ENCODE measurements around the gene AOPEP.

DNA sequence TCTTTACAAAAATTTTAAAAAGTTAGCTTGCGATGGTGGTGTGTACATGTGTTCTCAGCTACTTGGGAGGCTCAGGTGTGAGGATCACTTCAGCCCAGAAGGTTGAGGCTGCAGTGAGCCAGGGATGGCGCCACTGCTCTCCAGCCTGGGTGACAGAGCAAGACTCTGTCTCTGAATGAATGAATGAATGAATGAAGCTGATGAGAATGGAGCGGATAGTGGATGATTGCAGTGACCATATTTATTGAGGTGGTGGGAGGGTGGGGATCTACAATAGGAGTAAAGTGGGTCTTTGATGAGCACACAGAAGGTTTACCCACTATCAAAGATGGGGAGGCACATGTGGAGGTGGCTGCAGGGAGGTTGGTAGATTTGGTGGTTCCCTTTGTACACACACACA lies 120.2 kb downstream of the AOPEP start:
- TF ChIP-seq, protein P1, sequence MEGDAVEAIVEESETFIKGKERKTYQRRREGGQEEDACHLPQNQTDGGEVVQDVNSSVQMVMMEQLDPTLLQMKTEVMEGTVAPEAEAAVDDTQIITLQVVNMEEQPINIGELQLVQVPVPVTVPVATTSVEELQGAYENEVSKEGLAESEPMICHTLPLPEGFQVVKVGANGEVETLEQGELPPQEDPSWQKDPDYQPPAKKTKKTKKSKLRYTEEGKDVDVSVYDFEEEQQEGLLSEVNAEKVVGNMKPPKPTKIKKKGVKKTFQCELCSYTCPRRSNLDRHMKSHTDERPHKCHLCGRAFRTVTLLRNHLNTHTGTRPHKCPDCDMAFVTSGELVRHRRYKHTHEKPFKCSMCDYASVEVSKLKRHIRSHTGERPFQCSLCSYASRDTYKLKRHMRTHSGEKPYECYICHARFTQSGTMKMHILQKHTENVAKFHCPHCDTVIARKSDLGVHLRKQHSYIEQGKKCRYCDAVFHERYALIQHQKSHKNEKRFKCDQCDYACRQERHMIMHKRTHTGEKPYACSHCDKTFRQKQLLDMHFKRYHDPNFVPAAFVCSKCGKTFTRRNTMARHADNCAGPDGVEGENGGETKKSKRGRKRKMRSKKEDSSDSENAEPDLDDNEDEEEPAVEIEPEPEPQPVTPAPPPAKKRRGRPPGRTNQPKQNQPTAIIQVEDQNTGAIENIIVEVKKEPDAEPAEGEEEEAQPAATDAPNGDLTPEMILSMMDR (conservative IDR thresholded peaks at IDR 0.05; ENCODE audit: low read length) = no peak
- no peak for TF ChIP-seq EZH2phosphoT487 (IDR thresholded peaks at IDR 0.05; ENCODE audit: borderline replicate concordance)
